Measurements from ENCODE around the gene MAP3K12. TPM values are rescaled to one million over a fixed set of nuclear protein-coding genes. Genes with fewer than 3 reads are reported as not detected.

The MAP3K12 gene
- total and polyA plus RNA-seq, 2 of the 8 experiments (the other 6 are each of a cell fraction or from before 2014, with no cell fraction given): 23.4 to 42.7 TPM

DNA sequence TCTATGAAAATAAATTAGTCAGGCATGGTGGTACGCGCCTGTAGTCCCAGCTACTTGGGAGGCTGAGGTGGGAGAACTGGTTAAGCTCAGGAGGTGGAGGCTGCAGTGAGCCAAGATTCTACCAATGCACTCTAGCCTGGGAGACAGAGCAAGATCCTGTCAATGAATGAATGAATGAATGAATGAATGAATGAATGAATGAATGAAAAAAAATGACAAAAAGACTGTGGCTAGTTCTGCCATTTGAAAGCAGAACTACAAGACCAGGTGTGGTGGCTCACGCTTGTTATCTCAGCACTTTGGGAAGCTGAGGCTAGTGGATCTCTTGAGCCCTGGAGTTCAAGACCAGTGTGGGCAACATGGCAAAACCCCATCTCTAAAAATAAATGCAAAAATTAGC is 40.3 kb upstream of the MAP3K12 start:
- Histone ChIP-seq H3K27me3 (replicated peaks in 1 of 4; ENCODE audit: control insufficient read depth in 3 of 4, extremely low read depth in 1 of 4, insufficient read depth in 3 of 4, low read length in 3 of 4) (no peaks in the 10 kb centered on the region), H3K79me2 (ENCODE audit: control insufficient read depth in 1 of 2, insufficient read depth in 2 of 2, low read length in 2 of 2) (no peaks in the 10 kb centered on the region), H2AK5ac (ENCODE audit: low read depth, low read length) (no peak overlapping the region), H2BK5ac (ENCODE audit: low read depth, low read length) (no peak overlapping the region), H4K91ac (replicated peaks; ENCODE audit: insufficient read length, low read length) (no peak overlapping the region), H4K5ac (ENCODE audit: insufficient read length, low read depth, low read length) (no peak overlapping the region), H3K9ac (replicated peaks in 1 of 4; ENCODE audit: extremely low read depth in 1 of 4, low read depth in 3 of 4, low read length in 3 of 4) (no peak overlapping the region), H4K20me1 (replicated peaks in 1 of 2; ENCODE audit: control insufficient read depth in 1 of 2, insufficient read depth in 2 of 2, low read length in 2 of 2) (no peaks in the 10 kb centered on the region), H3K56ac (replicated peaks; ENCODE audit: insufficient read length, low read depth, low read length) (no peak overlapping the region), H3K27ac (ENCODE audit: low read depth, low read length) (no peak overlapping the region), H3K36me3 (ENCODE audit: control insufficient read depth in 2 of 4, insufficient read depth in 4 of 4, low read length in 3 of 4) (peaks cover 0 to 6% (median 3%) of the 10 kb centered on the region in 4 experiments; a peak in 4 of 8 replicates), H3K4me2 (ENCODE audit: insufficient read depth in 1 of 2, low read depth in 2 of 2, low read length in 2 of 2) (no peak overlapping the region), H3K4ac (replicated peaks; ENCODE audit: insufficient read length, low read depth, low read length) (no peak overlapping the region), H3K9me3 (ENCODE audit: insufficient read depth in 2 of 2, low read depth in 1 of 2, low read length in 1 of 2) (no peaks in the 10 kb centered on the region), H2BK12ac (ENCODE audit: low read depth, low read length) (no peak overlapping the region), H3K23ac (ENCODE audit: insufficient read length) (no peak overlapping the region), H3K23me2 (ENCODE audit: low read depth, low read length) (no peaks in the 10 kb centered on the region), H2AFZ (ENCODE audit: low read length) (no peak overlapping the region), H3K4me3 (ENCODE audit: extremely low read depth in 1 of 4, insufficient read depth in 2 of 4, low read depth in 3 of 4, low read length in 4 of 4) (no peak overlapping the region), H2BK120ac (replicated peaks; ENCODE audit: low read depth, low read length) (no peak overlapping the region), H3K79me1 (ENCODE audit: low read depth, low read length) (no peaks in the 10 kb centered on the region), H4K8ac (ENCODE audit: extremely low read depth, insufficient read depth, low read length) (no peak overlapping the region), H3K14ac (ENCODE audit: insufficient read length) (no peak overlapping the region), H2BK15ac (ENCODE audit: low read length) (no peak overlapping the region), H3K18ac (ENCODE audit: extremely low read depth, low read length) (no peak overlapping the region), H3K4me1 (replicated peaks in 1 of 4; ENCODE audit: control insufficient read depth in 3 of 4, insufficient read depth in 4 of 4, low read length in 3 of 4) (0 out of 7 replicates have a peak, but pooled peaks cover 0 to 5% (median 0%) of the 10 kb centered on the region in 4 experiments), H2BK20ac (ENCODE audit: low read length) (no peak overlapping the region)
- DNase-seq (ENCODE audit: low read depth in 1 of 2, low spot score in 2 of 2): no peak
- TF ChIP-seq RXRA (IDR thresholded peaks at IDR 0.05; ENCODE audit: insufficient read depth, low read depth, low read length): no peak
- no peak for TF ChIP-seq POLR2A (IDR thresholded peaks at IDR 0.05; ENCODE audit: control extremely low read depth in 1 of 2, low read depth in 2 of 2, low read length in 2 of 2)
- no peak for TF ChIP-seq MAFK (IDR thresholded peaks at IDR 0.05; ENCODE audit: low read depth, low read length)
- no peak for TF ChIP-seq POU5F1 (IDR thresholded peaks at IDR 0.05; ENCODE audit: low read depth, low read length)
- no peak for TF ChIP-seq SP1 (IDR thresholded peaks at IDR 0.05; ENCODE audit: low read depth, low read length)
- TF ChIP-seq SIX5 (IDR thresholded peaks at IDR 0.05; ENCODE audit: low read depth, low read length): no peak
- no peak for TF ChIP-seq TCF12 (IDR thresholded peaks at IDR 0.05; ENCODE audit: low read depth, low read length)
- no peak for TF ChIP-seq YY1 (IDR thresholded peaks at IDR 0.05; ENCODE audit: low read depth, low read length)
- TF ChIP-seq POLR2AphosphoS5 (IDR thresholded peaks at IDR 0.05; ENCODE audit: low read depth, low read length): no peak
- no peak for TF ChIP-seq EGR1 (IDR thresholded peaks at IDR 0.05; ENCODE audit: borderline replicate concordance, low read depth, low read length)
- WGBS, 2 experiments (ENCODE audit: extremely low coverage in 1 of 2, insufficient coverage in 1 of 2, insufficient read length in 1 of 2, insufficient replicate concordance in 2 of 2, low coverage in 1 of 2, low lambda C conversion rate in 2 of 2, missing lambda C conversion rate in 1 of 2): 97% methylated on average over 3 of the region's 3 CpGs; no CpG with 5 or more reads in 1 of the 2 experiments
- ChIA-PET CTCF (ENCODE audit: partially characterized antibody) (interaction anchor here (0.6 to 1.7 kb wide), 6 partner anchors 50 to 206 kb away, joined by 3 to 4 read pairs (median 3); partner anchors contain the start of gene ATP5MC2), POLR2A (ENCODE audit: partially characterized antibody) (interaction anchor here (0.5 to 0.9 kb wide), 2 partner anchors 33 to 138 kb away, joined by 4 read pairs; no protein-coding TSS in a partner anchor)
- FAIRE-seq: no peak
